B cell (primary cell): ENCODE data around the gene RELL2. TPM values are rescaled to one million over a fixed set of nuclear protein-coding genes. Genes with fewer than 3 reads are reported as not detected.

Experiments
- ATAC-seq: fragments of 200-7000 bp; cut with Tn5 transposase; one replicate; pipeline ENCODE4 v1.10.0; 2021; ENCODE audit warnings: low read depth, mild to moderate bottlenecking, moderate number of reproducible peaks, moderate library complexity
- CTCF ChIA-PET: fragments of 350-600 bp; sonication (Branson Sonifier 250); formaldehyde crosslinking; loops from one replicate; lab custom pipeline; 2021; ENCODE audit warnings: antibody characterized with exemption, inconsistent platforms; lab: Charles Lee
- POLR2A ChIA-PET: fragments of 350-600 bp; sonication (Branson Sonifier 250); formaldehyde crosslinking; loops from one replicate; lab custom pipeline; 2021; ENCODE audit warnings: antibody characterized with exemption; lab: Charles Lee
- DNase-seq: peaks from one replicate; pipeline ENCODE4 v3.0.0; 2013
- H2AFZ ChIP-seq: 2 replicates; pipeline ENCODE4 v1.6.1; 2012; ENCODE audit warnings: mild to moderate bottlenecking, low read depth, low read length; ENCODE audit not compliant: insufficient read depth, poor library complexity, severe bottlenecking
- H3K27ac ChIP-seq, 2 donors: 1 replicate in 1 of 2; 2 replicates in 1 of 2; pipeline ENCODE4 v1.5.1; 2012 to 2013; ENCODE audit warnings: low read length in 2 of 2, mild to moderate bottlenecking in 2 of 2, moderate library complexity in 1 of 2
- H3K27me3 ChIP-seq, 4 experiments: fragments of 200-600 bp in 1 of 4; sonication (generic) in 1 of 4; replicated peaks in 1 of 4; 1 replicate in 2 of 4; 2 replicates in 2 of 4; pipeline versions ENCODE4 v1.6.1 to v1.7.0; 2013 to 2016; ENCODE audit warnings: low read length in 3 of 4, mild to moderate bottlenecking in 2 of 4, mixed read lengths in 1 of 4, moderate library complexity in 1 of 4; ENCODE audit not compliant: insufficient read depth in 4 of 4, control insufficient read depth in 3 of 4; ENCODE audit errors: control extremely low read depth in 1 of 4
- H3K36me3 ChIP-seq, 2 experiments: replicated peaks in 1 of 2; 1 replicate in 1 of 2; 2 replicates in 1 of 2; pipeline versions ENCODE4 v1.6.1 to v1.7.1; 2013; ENCODE audit warnings: low read length in 1 of 2; ENCODE audit not compliant: insufficient read depth in 2 of 2, control insufficient read depth in 1 of 2; ENCODE audit errors: control extremely low read depth in 1 of 2, extremely low read depth in 1 of 2
- H3K4me1 ChIP-seq, 2 donors: fragments of 200-600 bp in 1 of 2; sonication (generic) in 1 of 2; 1 replicate in 1 of 2; 2 replicates in 1 of 2; pipeline versions ENCODE4 v1.5.1 to v1.6.1; 2013 to 2017; ENCODE audit warnings: low read length in 2 of 2; ENCODE audit not compliant: control insufficient read depth in 2 of 2, insufficient read depth in 2 of 2
- H3K4me2 ChIP-seq: replicated peaks from 2 replicates; pipeline ENCODE3; 2012; ENCODE audit warnings: mild to moderate bottlenecking, low read depth, low read length; ENCODE audit not compliant: poor library complexity, severe bottlenecking
- H3K4me3 ChIP-seq, 5 experiments: fragments of 200-600 bp in 1 of 5; sonication (generic) in 1 of 5; 1 replicate in 3 of 5; 2 replicates in 2 of 5; pipeline versions ENCODE4 v1.5.1 to v1.7.0; 2011 to 2016; ENCODE audit warnings: low read length in 4 of 5, mild to moderate bottlenecking in 4 of 5, low read depth in 2 of 5, control low read depth in 1 of 5, moderate library complexity in 1 of 5; ENCODE audit not compliant: insufficient read depth in 1 of 5; ENCODE audit errors: control extremely low read depth in 1 of 5, extremely low read depth in 1 of 5
- H3K79me2 ChIP-seq: fragments of 200-600 bp; sonication (generic); one replicate; pipeline ENCODE4 v1.6.0; 2016; ENCODE audit warnings: low read length; ENCODE audit not compliant: control insufficient read depth, insufficient read depth
- H3K9ac ChIP-seq: fragments of 200-600 bp; sonication (generic); 2 replicates; pipeline ENCODE4 v1.6.1; 2017; ENCODE audit warnings: mild to moderate bottlenecking, low read length, moderate library complexity
- H3K9me3 ChIP-seq, 3 donors: one replicate each; pipeline versions ENCODE4 v1.6.1 to v1.7.1; 2013; ENCODE audit warnings: low read length in 2 of 3; ENCODE audit not compliant: control insufficient read depth in 2 of 3, insufficient read depth in 1 of 3; ENCODE audit errors: control extremely low read depth in 1 of 3
- H4K20me1 ChIP-seq: 2 replicates; pipeline ENCODE4 v1.6.0; 2012; ENCODE audit warnings: mild to moderate bottlenecking, low read length; ENCODE audit not compliant: insufficient read depth, control insufficient read depth, poor library complexity, severe bottlenecking
- H3K27ac Mint-ChIP-seq: one replicate; pipeline ENCODE4 v1.8.0; 2021; ENCODE audit warnings: mixed read lengths
- H3K27me3 Mint-ChIP-seq: one replicate; pipeline ENCODE4 v1.8.0; 2021; ENCODE audit warnings: mixed read lengths
- H3K4me1 Mint-ChIP-seq: one replicate; pipeline ENCODE4 v1.8.0; 2021; ENCODE audit warnings: mixed read lengths
- H3K4me3 Mint-ChIP-seq: one replicate; pipeline ENCODE4 v1.8.0; 2021; ENCODE audit warnings: mixed read lengths
- H3K9me3 Mint-ChIP-seq: one replicate; pipeline ENCODE4 v1.8.0; 2022; ENCODE audit warnings: mixed read lengths; ENCODE audit not compliant: insufficient read depth
- CTCF ChIP-seq: fragments of 200-600 bp; IDR thresholded peaks from one replicate; pipeline ENCODE4 v1.8.0; 2022; ENCODE audit warnings: antibody characterized with exemption, mild to moderate bottlenecking
- EZH2 ChIP-seq: IDR thresholded peaks from 2 replicates; pipeline ENCODE4 v1.6.1; 2012; ENCODE audit warnings: borderline replicate concordance, low read depth, mild to moderate bottlenecking, moderate library complexity, low read length; ENCODE audit not compliant: insufficient read depth, poor library complexity, severe bottlenecking
- WGBS: methylation state at CpG from one replicate; pipeline ENCODE4 v1.1.5; 2013; ENCODE audit warnings: missing lambda C conversion rate; ENCODE audit not compliant: insufficient coverage; 5-methylcytosine and 5-hydroxymethylcytosine counted together
- intact Hi-C: fragments of 100-400 bp; cut with micrococcal nuclease; formaldehyde crosslinking; loops from one replicate; pipeline ENCODE4 v1.10.0; 2022
- polyA plus RNA-seq: library from polyadenylated mRNA; depleted of rRNA; stranded (reverse); fragments of >200 nt; gene quantifications from 2 replicates; pipeline ENCODE4 v1.2.3, GENCODE V29; 2012
- total RNA-seq, 2 donors: library from RNA; stranded (reverse); fragments of 120-200 nt in 1 of 2; gene quantifications; 1 replicate in 1 of 2; 2 replicates in 1 of 2; pipeline versions ENCODE4 v1.2.3 to v1.2.4, GENCODE V29; 2013 to 2022

RELL2 gene
- total and polyA plus RNA-seq, 2 donors (not counting 1 experiment from before 2014, with no cell fraction given), result 12.1 to 48.9 TPM

DNA sequence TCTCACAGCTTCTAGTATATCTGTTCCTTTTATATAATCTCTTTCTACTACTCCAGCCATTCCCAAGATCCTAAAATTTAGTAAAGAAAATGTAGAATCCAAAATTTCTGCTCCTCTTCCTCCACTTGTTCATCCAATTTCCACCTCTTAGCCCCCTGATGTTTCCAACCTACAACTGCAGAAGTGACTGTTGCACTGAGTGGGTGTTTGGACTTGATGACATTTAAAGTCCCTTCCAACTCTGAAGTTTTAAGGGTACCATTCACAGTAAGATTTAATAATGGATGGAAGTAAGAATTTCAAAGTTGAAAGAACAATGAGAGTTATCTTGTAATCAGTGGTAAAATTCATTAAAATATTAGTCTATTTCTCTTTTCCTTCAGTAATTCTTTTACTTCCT is 23.5 kb upstream of the RELL2 start:
- no peak overlapping the region for H3K27ac Mint-ChIP-seq
- CTCF ChIA-PET, result interaction anchor here (1.0 to 28.1 kb wide), 3 partner anchors 21 to 28 kb away, joined by 3 to 760 read pairs (median 5); no protein-coding TSS in a partner anchor
- DNase-seq, result no peak
- TF ChIP-seq CTCF (no peak), EZH2 (no peak)
- Histone ChIP-seq H3K79me2 (peaks cover 99% of the 10 kb centered on the region), H4K20me1 (peaks cover 15% of the 10 kb centered on the region), H3K9me3 (peaks cover 0 to 4% (median 0%) of the 10 kb centered on the region in 3 donors), H2AFZ (no peak overlapping the region), H3K27ac (peak overlapping the region in 1 of 2 donors; percentile 12), H3K4me2 (peak overlapping the region; percentile 9), H3K36me3 (peaks cover 0 to 2% of the 10 kb centered on the region in 2 experiments), H3K9ac (no peak overlapping the region), H3K27me3 (no peaks in the 10 kb centered on the region), H3K4me1 (peaks cover 41 to 60% of the 10 kb centered on the region in 2 donors), H3K4me3 (no peak overlapping the region)
- no peaks in the 10 kb centered on the region for H3K9me3 Mint-ChIP-seq
- ATAC-seq, result no peak
- POLR2A ChIA-PET, result no interaction called here
- intact Hi-C loops, result no loop called here
- H3K27me3 Mint-ChIP-seq, result no peaks in the 10 kb centered on the region
- peaks cover 73% of the 10 kb centered on the region for H3K4me1 Mint-ChIP-seq
- H3K4me3 Mint-ChIP-seq, result no peak overlapping the region

DNA sequence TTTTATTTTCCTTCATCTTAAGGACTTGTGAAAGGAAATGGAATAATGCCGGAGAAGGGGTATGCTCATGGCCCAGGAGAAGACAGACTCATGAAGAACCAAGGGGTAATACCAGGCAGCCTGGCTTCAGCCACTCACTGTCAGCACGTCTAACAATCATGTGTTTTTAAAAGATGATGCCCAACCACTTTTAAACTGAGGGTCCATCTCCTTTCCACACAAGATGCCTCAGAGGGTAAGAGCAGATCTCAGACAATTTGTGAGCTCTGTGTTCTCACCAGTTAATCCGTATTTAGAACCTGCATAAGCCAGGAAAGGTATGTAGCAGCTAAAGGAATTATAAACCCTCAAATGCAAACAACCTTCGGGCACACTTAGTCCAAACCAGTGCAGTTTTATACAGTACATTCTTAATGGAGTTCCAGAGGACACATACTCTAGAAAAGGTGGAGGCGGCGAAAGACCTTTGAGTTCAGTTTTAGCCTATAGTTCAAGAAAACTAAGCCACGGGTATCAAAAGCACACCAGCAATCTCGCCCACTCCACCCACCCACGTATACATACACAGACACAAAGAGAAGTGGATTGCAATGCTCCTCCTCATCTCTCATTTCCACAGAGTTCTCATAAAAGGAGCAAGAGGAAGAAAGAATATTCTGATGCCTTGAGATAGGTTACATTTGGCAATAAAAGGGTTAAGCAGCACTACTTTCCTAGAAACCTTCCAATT is 20.6 kb upstream of the RELL2 start:
- TF ChIP-seq EZH2 (no peak), CTCF (no peak)
- Histone ChIP-seq H3K27me3 (no peaks in the 10 kb centered on the region), H2AFZ (no peak overlapping the region), H3K9ac (peak overlapping the region; percentile 93), H3K79me2 (peaks cover 91% of the 10 kb centered on the region), H3K27ac (peak overlapping the region; percentile 11 to 92), H3K4me1 (peaks cover 37 to 48% of the 10 kb centered on the region in 2 donors), H3K36me3 (peaks cover 2 to 15% of the 10 kb centered on the region in 2 experiments), H3K4me2 (peak overlapping the region; percentile 84), H3K9me3 (peaks cover 0 to 4% (median 0%) of the 10 kb centered on the region in 3 donors), H3K4me3 (peak overlapping the region in 3 of 5 experiments; percentile 13 to 92 (median 84)), H4K20me1 (peaks cover 9% of the 10 kb centered on the region)
- no peak for DNase-seq
- Mint-ChIP-seq H3K27ac (peak overlapping the region; percentile 81), H3K27me3 (no peaks in the 10 kb centered on the region), H3K4me1 (peaks cover 68% of the 10 kb centered on the region), H3K9me3 (no peaks in the 10 kb centered on the region), H3K4me3 (peak overlapping the region; percentile 93)
- CTCF ChIA-PET, result interaction anchor here (0.7 to 28.1 kb wide), 8 partner anchors 9 to 971 kb away, joined by 3 to 760 read pairs (median 21); partner anchors contain the start of genes HDAC3, RELL2 and TAF7
- WGBS, result 71% methylated on average over 2 of the region's 9 CpGs
- intact Hi-C loops, result no loop called here
- no peak for ATAC-seq
- POLR2A ChIA-PET, result interaction anchor here (0.7 to 4.4 kb wide), 4 partner anchors 8 to 24 kb away, joined by 3 to 34 read pairs (median 7); partner anchors contain the start of genes HDAC3 and RELL2
